Measurements from ENCODE around the gene LPIN1. TPM values are rescaled to one million over a fixed set of nuclear protein-coding genes. Genes with fewer than 3 reads are reported as not detected.
A peak's percentile ranks its signal among the peaks of the same experiment; 100 is the strongest.
"Not testable (repeated sequence)": the region's sequence is repeated elsewhere in the genome, so short reads cannot be mapped to it uniquely, and the experiment has no call there.

LPIN1 gene
- total RNA-seq, 6 experiments from 2014 or later = 17.5 to 22.9 (median 20.7) TPM

- TF ChIP-seq CTCF (IDR thresholded peaks at IDR 0.05) = peak; percentile 60
- peaks cover 55% of the 10 kb centered on the region for H3K4me1 Mint-ChIP-seq (ENCODE audit: low read depth)
- no peak overlapping the region for H3K4me3 Mint-ChIP-seq
- peaks cover 11% of the 10 kb centered on the region for H3K36me3 Mint-ChIP-seq (ENCODE audit: low read depth)
- peaks cover 1% of the 10 kb centered on the region for H3K27me3 Mint-ChIP-seq (ENCODE audit: insufficient read depth)
- peaks cover 14% of the 10 kb centered on the region for H3K9me3 Mint-ChIP-seq
- no peak for DNase-seq
- no peak overlapping the region for H3K27ac Mint-ChIP-seq
Measured at GRCh38 chr2:11835403-11835802, 89.0 kb downstream of the LPIN1 start.

- peaks cover 14% of the 10 kb centered on the region for H3K9me3 Mint-ChIP-seq
- TF ChIP-seq CTCF (IDR thresholded peaks at IDR 0.05) = no peak
- DNase-seq = no peak
- peaks cover 1% of the 10 kb centered on the region for H3K27me3 Mint-ChIP-seq (ENCODE audit: insufficient read depth)
- no peak overlapping the region for H3K4me3 Mint-ChIP-seq
- peaks cover 42% of the 10 kb centered on the region for H3K4me1 Mint-ChIP-seq (ENCODE audit: low read depth)
- H3K27ac Mint-ChIP-seq = no peak overlapping the region
- peaks cover 11% of the 10 kb centered on the region for H3K36me3 Mint-ChIP-seq (ENCODE audit: low read depth)
Measured at GRCh38 chr2:11836647-11837219, 90.3 kb downstream of the LPIN1 start.

GRCh38 chr2:11837875-11838734 is 91.7 kb downstream of the LPIN1 start:
- peaks cover 14% of the 10 kb centered on the region for H3K9me3 Mint-ChIP-seq
- TF ChIP-seq CTCF (IDR thresholded peaks at IDR 0.05) = no peak
- no peak for DNase-seq
- peaks cover 11% of the 10 kb centered on the region for H3K36me3 Mint-ChIP-seq (ENCODE audit: low read depth)
- H3K4me3 Mint-ChIP-seq = no peak overlapping the region
- peaks cover 4% of the 10 kb centered on the region for H3K27me3 Mint-ChIP-seq (ENCODE audit: insufficient read depth)
- peaks cover 29% of the 10 kb centered on the region for H3K4me1 Mint-ChIP-seq (ENCODE audit: low read depth)
- no peak overlapping the region for H3K27ac Mint-ChIP-seq

GRCh38 chr2:11839916-11840315 is 93.5 kb downstream of the LPIN1 start:
- Mint-ChIP-seq H3K27ac (no peak overlapping the region), H3K9me3 (peaks cover 4% of the 10 kb centered on the region), H3K4me3 (no peak overlapping the region), H3K4me1 (ENCODE audit: low read depth) (peaks cover 11% of the 10 kb centered on the region), H3K27me3 (ENCODE audit: insufficient read depth) (peaks cover 5% of the 10 kb centered on the region; the same call in 1 of the 2 replicates), H3K36me3 (ENCODE audit: low read depth) (peaks cover under 1% of the 10 kb centered on the region)
- no peak for DNase-seq
- no peak for TF ChIP-seq CTCF (IDR thresholded peaks at IDR 0.05)

- Mint-ChIP-seq H3K9me3 (peaks cover 1% of the 10 kb centered on the region; the same call in 1 of the 2 replicates), H3K4me1 (ENCODE audit: low read depth) (peaks cover 11% of the 10 kb centered on the region), H3K36me3 (ENCODE audit: low read depth) (no peaks in the 10 kb centered on the region; the same call in 1 of the 2 replicates), H3K4me3 (no peak overlapping the region), H3K27ac (no peak overlapping the region), H3K27me3 (ENCODE audit: insufficient read depth) (peaks cover 5% of the 10 kb centered on the region)
- no peak for DNase-seq
- TF ChIP-seq CTCF (IDR thresholded peaks at IDR 0.05) = no peak
Measured at GRCh38 chr2:11842336-11842735, 95.9 kb downstream of the LPIN1 start.

- H3K4me3 Mint-ChIP-seq; DNase-seq; H3K36me3 Mint-ChIP-seq (ENCODE audit: low read depth); H3K27ac Mint-ChIP-seq; H3K4me1 Mint-ChIP-seq (ENCODE audit: low read depth); H3K27me3 Mint-ChIP-seq (ENCODE audit: insufficient read depth): not testable (repeated sequence)
- H3K9me3 Mint-ChIP-seq = peaks cover 10% of the 10 kb centered on the region
Measured at GRCh38 chr2:11844798-11845197, 98.4 kb downstream of the LPIN1 start.

- not testable (repeated sequence) for H3K4me1 Mint-ChIP-seq (ENCODE audit: low read depth); H3K27ac Mint-ChIP-seq; H3K27me3 Mint-ChIP-seq (ENCODE audit: insufficient read depth); H3K36me3 Mint-ChIP-seq (ENCODE audit: low read depth); DNase-seq; H3K4me3 Mint-ChIP-seq
- peaks cover 10% of the 10 kb centered on the region for H3K9me3 Mint-ChIP-seq
Measured at GRCh38 chr2:11847935-11848334, 101.5 kb downstream of the LPIN1 start.
